Measurements from ENCODE around the gene NLN. TPM values are rescaled to one million over a fixed set of nuclear protein-coding genes. Genes with fewer than 3 reads are reported as not detected.
"Not testable (repeated sequence)": the region's sequence is repeated elsewhere in the genome, so short reads cannot be mapped to it uniquely, and the experiment has no call there.

The NLN gene
- polyA plus RNA-seq, 10 donors, result 14.2 to 26.6 (median 17.7) TPM

GRCh38 chr5:65830856-65831255 is 108.9 kb downstream of the NLN start:
- no peak for DNase-seq

GRCh38 chr5:65831276-65831675 is 109.3 kb downstream of the NLN start:
- no peak for DNase-seq

GRCh38 chr5:65832152-65832551 is 110.1 kb downstream of the NLN start:
- no peak for DNase-seq

DNA sequence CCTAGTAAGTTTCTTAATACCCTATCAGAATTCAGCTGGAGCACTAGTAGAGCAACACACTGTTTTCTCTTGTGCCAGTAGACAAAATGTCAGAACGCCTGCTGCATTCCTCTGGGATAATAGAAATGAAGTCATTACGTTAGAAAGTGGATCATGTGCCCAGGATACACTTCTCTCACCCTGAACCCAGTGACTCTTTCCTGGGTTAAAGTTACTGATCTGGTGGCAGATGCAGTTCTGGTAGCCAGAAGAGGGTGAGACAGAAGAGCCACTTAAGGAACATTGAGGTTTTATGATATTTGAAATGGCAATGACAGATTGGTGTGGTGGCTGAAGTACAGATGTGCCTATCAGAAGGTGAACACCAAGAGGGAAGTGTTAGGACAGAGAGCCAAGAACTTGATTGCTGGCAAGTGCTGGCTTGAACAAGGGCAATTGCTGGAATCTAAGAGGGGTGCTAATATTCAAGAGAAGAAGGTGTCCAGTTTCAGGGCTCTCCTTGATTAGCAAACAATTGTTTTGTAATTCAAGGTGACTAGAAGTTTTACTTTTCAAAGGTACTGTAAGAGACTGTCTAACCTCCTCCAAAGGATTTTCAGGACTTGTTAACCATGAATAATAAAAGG is 110.7 kb downstream of the NLN start:
- no peak for DNase-seq

- no peak for DNase-seq
Observed at GRCh38 chr5:65833780-65834179, 111.8 kb downstream of the NLN start.

- no peak for DNase-seq
Observed at GRCh38 chr5:65834306-65834705, 112.3 kb downstream of the NLN start.

DNA sequence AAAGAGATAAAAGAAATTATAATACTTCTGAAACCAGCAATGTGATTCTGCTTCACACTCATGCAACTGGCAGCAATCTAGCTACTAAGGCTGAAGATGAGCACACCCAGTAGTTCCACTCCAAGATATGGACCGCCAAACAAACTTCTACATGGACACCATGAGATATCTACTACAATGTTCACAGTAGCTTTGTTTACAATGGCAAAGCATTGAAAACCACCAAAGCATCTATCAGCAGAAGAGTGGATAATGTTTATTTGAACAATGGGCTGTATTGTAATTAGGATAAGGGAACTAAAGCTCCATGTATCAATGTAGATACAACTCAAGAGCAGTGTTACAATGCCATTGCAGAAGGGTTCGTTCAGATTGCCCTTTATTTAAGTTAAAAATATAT is 113.2 kb downstream of the NLN start:
- DNase-seq, result no peak

DNA sequence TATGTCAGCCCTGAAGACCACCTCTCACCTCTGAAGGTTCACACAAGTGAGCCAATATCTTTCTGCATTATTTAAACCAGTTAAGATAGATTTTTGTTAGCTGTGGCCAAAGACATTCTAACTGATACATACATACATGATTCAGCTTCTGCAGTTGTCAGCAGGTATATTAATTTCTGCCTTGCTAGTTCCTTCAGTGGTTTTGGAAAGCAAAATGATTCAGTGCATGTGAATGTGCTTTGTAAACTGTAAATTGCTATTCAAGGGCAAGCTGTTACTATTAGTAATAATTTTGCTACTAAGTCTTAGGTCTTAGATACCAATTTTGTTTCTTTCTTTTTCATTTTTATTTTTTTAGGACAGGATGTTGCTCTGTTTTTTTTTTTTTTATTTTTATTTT is 115.1 kb downstream of the NLN start:
- DNase-seq, result peak in 1 of 3 donors; percentile 71

DNA sequence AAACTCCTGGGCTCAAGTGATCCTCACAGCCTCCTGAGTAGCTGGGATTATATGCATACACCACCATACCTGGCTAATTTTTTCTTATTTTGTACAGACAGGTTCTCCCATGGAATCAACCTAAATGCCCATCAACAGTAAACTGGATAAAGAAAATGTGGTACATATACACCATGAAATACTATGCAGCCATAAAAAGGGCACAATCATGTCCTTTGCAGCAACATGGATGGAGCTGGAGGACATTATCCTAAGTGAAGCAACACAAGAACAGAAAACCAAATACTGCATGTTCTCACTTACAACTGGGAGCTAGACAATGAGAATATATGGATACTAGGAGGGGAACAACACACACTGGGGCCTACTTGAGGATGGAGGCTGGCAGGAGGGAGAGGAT is 117.2 kb downstream of the NLN start:
- DNase-seq, result not testable (repeated sequence)

GRCh38 chr5:65840071-65840470 is 118.1 kb downstream of the NLN start:
- no peak for DNase-seq

DNA sequence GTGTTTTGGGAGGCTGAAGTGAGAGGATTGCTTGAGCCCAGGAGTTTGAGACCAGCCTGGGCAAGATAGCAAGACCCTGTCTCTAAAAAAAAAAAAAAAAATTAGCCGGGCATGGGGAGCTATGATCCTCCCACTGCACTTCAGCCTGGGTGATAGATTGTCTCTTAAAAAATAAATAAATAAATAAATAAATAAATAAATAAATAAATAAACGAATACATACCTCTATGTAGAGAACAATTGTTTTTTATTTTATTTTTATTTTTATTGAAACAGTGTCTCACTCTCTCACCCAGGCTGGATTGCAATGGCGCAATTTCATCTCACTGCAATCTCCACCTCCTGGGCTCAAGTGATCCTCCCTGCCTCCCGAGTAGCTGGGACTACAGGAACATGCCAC is 122.8 kb downstream of the NLN start:
- not testable (repeated sequence) for DNase-seq

DNA sequence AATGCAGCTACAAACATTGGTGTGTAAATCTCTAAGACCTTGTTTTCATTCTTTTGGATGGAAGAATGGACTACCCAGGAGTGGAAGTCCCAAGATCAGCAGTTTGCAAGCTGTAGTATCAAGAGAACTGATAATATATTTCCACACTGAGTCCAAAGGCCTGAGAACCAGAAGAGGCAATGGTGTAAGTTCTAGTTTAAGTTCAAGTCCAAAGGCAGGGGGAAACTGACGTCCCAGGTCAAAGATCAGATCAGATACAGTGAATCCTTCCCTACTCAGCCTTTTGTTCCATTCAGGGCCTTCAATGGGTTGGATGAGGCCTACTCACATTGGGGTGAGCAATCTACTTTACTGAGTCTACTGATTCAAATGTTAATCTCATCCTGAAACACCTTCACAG is 124.1 kb downstream of the NLN start:
- no peak for DNase-seq

- DNase-seq, result not testable (repeated sequence)
Observed at GRCh38 chr5:65847019-65847418, 125.0 kb downstream of the NLN start.

DNA sequence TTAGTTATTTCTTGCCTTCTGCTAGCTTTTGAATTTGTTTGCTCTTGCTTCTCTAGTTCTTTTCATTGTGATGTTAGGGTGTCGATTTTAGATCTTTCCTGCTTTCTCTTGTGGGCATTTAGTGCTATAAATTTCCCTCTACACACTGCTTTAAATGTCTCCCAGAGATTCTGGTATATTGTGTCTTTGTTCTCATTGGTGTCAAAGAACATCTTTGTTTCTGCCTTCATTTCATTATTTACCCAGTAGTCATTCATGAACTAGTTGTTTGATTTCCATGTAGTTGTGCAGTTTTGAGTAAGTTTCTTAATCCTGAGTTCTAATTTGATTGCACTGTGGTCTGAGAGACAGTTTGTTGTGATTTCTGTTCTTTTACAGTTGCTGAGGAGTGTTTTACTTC is 127.9 kb downstream of the NLN start:
- DNase-seq, result not testable (repeated sequence)

- no peak for DNase-seq
Observed at GRCh38 chr5:65854925-65855324, 132.9 kb downstream of the NLN start.

DNA sequence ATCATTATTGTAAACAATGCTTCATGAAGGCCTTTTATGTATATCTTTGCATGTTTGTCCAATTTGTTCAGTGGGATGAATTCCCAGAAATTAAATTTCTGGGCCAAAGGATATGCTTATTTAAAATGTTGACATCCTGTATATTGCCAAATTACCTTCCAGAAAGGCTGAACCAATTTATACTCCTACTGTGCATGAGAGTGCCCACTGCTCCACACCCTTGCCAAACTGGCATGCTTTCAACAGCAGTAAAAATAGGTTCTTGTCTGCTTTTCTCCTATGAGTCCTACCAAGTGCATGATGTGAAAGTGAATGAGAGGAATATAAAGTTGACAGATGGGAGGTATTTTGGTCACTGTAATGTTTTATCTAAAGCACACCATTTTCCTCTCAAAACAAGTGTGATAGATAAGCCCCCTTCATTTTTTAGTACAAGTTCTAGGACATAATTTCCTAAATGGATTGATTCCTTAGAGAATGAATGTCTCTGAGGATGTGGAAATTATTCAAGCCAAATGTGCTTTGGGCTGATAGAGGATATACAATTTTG is 133.8 kb downstream of the NLN start:
- DNase-seq, result no peak

GRCh38 chr5:65856520-65856919 is 134.5 kb downstream of the NLN start:
- no peak for DNase-seq

GRCh38 chr5:65858316-65858715 is 136.3 kb downstream of the NLN start:
- DNase-seq, result no peak

DNA sequence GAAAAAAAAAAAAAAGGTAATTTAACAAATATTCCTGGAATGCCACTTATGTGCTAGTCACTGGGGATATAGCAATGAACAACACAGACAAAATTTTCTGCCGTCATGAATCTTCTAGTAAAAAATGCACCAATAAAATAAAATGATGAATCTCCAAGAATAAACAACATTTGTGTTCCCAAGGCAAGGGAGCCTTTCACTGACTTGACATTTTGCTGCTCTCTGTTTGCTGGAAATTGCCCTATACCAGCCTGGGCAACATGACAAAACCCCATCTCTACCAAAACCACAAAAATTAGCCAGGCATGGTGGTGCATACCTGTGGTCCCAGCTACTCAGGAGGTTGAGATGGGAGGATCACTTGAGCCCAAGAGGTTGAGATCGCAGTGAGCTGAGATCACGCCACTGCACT is 139.8 kb downstream of the NLN start:
- peak in 1 of 3 donors; percentile 93 for DNase-seq

DNA sequence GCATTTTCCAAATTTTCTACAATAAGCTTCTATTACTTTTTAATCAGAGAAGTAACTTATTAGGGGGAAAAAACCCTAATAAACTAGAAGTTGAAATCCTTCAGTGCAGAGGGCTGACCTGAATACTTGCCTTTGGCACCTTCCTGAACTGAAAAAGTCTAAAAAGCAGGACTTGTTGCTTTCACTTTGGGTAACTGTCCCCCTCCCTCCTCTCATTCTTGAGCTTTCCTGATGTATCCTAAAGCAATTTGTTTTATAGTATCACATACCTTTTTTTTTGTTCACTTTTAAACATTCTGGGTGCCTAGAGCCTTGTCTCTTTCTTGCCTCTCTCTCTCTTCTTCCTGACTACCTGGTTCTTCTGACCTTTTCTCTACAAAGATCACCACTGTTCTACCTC is 140.4 kb downstream of the NLN start:
- DNase-seq, result no peak

- no peak for DNase-seq
Observed at GRCh38 chr5:65863747-65864146, 141.7 kb downstream of the NLN start.

DNA sequence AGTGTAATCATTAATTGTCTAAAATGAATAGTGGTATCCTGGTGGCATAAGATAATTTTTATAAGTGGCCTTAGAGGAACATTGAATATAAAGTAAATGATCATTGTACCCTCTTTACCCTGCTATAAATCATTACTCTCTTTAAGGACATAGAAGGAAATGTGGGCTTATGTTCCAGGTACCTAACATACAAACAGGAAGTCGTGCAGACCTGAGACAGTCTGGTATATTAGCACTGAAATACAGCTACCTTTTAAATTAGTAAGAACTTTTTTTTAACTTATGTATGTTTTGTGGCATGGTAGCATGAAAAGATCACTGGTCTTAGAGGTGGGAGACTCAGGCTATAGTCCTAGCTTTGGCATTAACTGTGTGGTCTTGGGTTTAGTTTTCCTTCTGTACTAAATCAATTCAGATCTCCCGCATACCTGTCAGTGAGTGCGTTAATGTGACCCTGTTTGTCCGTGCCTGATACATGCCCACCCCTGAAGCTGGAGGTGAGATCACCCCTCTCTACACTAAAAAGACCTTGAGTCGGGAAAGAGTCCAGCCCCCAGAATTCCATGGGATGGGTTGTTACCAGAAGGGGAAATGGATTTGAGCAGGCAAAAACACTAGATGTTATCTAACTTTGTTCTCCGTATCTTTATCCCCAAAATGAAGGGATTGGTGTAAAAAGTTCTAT is 145.0 kb downstream of the NLN start:
- no peak for DNase-seq

DNA sequence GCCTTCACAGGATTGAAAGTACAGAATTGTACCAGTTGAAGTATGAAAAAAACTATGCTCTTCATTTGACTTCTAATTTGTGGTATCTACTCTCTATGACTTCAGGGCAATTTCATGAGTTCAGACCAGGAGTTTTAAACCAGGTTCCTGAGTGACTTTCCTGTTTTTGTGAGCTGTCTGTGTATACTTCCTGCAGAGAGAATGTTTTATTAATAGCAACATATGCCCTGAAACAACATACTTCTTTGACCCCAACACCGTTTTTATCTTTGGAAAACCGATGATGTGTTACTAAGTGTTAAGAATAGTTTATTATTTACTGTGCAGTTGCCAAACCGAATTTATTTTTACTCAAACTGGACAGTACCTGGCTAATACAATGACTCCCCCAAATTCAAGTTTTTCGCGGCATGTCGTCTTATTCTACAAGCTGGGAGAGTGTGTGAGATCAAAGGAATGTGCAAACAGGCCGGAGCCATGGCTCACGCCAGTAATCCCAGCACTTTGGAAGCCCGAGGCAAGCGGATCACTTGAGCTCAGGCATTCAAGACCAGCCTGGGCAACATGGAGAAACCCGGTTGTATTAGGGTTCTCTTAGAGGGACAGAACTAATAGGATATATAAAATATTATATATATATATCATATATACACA is 145.7 kb downstream of the NLN start:
- no peak for DNase-seq

Data from muscle of back (tissue), 11 donors.